GM19468 (cell line): ENCODE results near the gene XXYLT1.

ENCODE experiments used
- ATAC-seq: cut with Tn5 transposase; IDR thresholded peaks from one replicate; pipeline ENCODE4 v1.9.1; 2021; ENCODE audit warnings: mild to moderate bottlenecking, moderate library complexity, moderate number of reproducible peaks; ENCODE audit not compliant: unreplicated experiment; ENCODE audit errors: extremely low read depth

XXYLT1 gene

DNA sequence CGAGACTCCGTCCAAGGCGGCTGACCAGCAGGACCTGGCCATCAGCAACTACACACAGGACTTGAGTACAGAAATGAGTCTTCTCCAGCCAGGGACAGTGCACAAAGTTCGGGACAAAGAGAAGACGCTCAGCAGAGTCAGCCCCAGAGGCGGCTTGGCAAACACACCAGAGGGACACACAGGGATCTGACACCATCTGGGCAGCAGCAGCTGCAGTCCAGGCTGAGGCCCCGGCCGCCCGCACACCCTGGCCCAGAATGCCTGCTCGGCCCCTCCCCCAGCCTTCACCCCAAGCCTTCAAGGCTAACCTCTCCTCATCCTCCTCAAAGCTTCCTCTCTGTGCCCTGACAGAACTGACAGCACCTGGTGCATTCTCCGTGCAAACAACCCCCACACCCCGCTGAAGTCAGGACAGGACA, 61.1 kb downstream of the XXYLT1 start:
- ATAC-seq = no peak

DNA sequence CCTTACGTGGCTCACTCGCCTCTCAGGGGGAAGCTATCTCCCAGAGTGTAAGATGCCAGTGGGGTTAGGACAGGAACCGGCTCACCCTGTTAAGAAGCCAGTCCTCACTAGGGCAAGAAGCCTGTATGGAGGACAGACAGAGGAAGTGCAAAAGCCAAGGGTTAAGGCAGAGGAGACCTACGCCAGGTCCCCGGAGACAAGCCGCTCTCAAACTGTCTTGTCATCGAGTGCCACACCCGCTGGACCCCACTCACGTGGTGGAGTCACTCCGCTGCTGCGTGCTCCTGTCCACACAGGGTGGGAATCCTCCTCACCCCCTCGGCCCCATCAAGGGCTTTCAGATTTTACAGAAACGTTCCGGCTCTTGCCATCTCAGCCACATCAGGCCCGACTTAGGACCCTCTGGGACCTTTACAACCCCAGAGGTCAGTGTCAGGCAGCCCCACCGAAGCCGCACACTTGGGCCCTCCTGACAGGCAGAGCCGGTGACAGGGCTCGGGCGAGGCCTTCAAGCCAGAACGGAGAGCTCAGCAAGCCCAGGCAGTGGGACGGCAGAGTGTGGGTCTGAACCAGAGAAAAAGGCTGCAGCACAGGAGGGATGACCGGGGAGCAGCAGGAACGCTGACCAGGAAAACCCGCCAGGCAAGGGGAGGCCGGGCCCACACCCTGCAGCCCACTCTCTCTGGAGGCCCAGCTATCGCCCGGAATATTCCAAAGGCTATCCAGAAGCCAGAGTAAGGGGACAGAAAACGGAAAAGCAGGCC, 61.7 kb downstream of the XXYLT1 start:
- ATAC-seq = no peak

DNA sequence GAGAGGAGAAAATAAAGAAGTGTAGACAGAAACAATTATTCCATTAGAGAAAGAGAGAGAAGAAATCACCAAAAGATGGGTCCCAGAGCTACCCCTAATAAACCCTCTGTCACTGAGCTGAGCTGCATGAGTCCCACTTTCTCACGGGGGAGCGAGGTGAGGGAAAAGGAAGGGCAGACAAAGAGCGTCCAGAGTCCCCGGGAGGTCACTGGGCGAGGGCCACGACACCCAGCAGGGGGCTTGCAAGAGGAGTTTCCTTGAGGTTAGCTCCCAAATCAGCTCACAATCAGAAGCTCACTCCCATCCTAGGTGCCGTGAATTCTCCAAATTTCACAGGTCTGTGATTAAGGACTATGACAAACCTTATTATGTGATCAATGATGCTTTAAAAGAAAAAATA, 62.3 kb downstream of the XXYLT1 start:
- ATAC-seq = no peak

DNA sequence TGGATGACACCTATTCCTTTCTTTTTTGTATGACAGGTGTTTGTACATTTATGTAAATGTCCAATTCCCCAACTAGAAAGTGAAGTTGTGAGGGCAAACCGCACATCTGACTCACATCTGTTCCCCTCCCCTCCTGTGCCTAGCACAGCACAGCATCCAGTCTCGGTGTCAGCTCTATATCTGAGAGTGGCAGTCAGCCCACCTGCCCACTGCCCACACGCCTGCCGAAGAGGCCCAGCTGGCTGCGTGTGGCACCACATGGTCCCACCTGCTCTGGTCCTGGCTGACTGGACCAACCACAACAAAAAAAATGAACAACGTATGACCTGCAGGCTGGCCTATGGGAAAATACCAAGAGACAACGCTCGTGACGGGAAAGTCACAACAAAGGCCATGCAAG, 62.8 kb downstream of the XXYLT1 start:
- peak; percentile 74 for ATAC-seq

DNA sequence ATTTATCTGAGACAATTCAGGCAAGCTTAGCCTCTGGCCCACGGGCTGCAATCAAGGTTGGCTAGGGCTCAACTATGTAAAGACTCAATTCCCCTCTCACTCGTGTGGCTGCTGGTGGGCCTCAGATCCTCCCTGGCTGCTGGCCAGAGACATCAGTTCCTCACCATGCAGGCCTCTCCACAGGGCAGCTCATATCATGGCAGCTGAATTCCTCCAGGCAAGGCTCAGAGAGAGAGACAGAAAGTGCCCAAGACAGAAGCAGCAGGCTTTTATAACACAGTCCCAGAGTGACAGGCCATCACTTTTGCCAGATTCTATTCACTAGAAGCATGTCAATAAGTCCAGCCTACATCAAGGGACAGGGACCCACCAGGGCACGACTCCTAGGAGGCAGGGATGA, 63.2 kb downstream of the XXYLT1 start:
- no peak for ATAC-seq

DNA sequence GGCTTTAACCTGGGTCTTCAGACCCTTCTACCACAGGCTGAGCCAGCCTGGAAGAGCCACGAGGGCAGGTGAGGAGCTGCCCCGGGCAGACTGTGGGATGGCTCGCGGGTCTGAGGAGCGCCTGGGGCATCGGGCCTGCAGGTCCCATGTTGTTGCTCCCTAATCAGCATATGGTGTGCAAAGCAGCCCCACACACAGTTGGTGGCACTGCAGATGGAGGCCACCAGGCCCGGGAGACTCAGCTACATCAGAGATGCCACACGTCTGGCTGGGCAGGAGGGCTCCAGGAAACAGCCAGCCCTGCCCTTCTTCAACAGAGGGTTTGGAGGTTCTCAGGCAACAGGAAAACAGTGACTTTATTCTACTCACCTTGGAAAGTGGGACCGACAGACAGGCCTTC, 63.9 kb downstream of the XXYLT1 start:
- no peak for ATAC-seq

DNA sequence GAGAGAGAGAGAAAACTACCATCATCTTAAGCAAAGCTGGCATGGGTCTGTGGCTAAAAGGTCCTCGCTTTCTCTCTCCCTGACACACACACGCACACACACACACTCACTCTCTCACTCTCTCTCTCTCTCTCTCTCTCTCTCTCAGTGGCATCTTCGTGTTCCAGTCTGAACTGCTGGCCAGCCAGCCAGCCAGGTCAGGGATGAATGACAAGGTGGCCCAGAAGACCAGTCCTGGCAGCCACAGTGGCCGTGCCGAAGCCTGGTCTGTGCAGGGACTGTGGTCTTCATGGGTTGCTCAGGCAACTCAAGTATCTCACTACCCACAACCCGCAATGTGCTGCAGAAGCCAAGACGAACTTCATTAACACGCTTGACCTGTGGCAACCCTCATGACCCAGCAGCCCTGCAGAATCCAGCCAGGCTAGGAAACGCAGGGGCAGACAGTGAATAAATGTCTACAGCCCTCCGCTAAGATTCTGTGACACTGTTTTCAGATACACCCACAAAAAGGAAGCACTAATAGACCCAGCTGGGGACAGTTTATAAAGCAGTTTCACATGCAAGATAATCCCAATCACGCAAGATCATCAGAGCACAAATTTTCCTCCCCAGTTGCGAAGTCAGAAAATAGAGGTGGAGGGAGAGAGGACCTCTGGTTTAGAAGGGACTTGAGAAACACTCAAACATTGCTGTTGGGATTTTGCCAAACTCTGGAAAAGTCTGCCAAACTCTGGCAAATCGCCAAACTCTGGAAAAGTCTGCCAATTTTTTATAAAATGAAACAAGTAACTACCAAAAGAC, 66.4 kb downstream of the XXYLT1 start:
- ATAC-seq = no peak

DNA sequence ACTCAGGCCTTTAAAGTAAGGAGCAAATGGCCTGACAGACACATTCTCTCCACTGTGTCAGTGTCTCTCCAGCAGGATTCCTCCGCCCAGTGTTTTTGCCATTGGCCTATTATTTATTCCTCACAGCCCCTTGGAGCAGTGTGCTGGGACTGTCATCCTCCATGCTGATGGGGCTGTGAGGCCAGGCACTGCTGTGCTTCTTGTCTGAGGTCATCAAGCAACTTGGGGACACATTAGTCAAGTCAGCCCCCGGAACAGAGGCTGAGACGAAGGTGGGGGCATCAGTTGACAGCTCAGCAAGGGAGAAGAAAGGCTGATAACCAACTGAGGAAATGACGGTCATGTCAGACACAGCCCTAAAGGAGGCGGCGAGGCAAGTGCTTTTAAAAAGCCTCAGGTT, 67.4 kb downstream of the XXYLT1 start:
- ATAC-seq = no peak

DNA sequence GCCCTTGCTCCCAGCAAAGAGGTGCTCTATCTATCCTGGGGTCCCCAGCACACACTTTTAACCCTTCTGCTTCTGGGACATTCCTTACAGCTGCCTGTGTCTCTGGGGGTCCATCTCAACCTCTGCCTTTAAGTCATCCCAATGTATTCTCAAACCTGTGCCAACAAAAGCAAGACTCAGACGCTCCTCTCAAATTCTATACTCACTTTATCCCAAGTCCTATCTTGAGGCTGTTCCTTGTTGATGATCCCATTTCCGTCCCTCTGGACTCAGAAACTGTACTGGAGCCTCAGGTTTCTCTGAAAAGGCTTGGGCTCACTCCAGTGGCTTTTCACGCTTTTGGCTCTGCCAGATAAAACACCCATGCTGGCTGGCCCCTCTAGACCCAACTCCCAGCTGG, 69.7 kb downstream of the XXYLT1 start:
- no peak for ATAC-seq

DNA sequence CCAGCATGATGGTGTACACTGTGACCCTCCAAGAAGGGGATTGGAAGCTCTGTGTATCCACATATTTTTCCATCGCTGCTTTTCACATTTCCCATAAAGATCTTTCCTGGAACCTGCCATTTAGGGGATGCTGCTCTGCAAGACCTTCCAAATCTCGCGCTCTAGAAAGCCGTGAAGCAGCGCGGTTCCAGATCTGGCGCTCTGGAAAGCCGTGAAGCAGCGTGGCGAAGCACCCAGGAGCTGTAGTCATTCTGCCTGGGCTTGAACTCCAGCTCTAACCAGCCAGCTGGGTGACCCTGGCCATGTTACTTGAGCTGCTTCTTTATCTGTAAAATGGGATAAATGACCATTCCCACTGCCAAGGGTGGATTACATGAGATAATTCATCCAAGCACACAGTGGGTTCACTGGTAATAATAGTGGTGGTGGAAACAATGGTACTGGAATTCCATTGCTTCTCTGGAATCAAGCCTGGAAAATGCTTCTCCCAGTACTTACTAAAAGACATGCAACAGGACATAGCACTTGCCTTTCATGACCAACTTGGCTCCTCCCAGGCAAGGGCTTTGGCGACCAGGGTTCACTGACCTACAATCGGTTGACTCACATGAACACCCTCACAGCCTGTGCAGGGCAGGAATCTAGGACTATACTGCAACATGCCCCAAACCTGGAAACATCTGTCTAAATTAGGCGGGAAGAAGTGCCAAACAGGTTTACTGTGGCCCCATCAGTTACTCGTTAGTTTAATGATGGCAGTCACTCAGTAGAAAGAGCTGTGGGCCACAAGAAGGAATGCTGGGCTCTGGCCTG, 70.7 kb downstream of the XXYLT1 start:
- ATAC-seq = no peak

DNA sequence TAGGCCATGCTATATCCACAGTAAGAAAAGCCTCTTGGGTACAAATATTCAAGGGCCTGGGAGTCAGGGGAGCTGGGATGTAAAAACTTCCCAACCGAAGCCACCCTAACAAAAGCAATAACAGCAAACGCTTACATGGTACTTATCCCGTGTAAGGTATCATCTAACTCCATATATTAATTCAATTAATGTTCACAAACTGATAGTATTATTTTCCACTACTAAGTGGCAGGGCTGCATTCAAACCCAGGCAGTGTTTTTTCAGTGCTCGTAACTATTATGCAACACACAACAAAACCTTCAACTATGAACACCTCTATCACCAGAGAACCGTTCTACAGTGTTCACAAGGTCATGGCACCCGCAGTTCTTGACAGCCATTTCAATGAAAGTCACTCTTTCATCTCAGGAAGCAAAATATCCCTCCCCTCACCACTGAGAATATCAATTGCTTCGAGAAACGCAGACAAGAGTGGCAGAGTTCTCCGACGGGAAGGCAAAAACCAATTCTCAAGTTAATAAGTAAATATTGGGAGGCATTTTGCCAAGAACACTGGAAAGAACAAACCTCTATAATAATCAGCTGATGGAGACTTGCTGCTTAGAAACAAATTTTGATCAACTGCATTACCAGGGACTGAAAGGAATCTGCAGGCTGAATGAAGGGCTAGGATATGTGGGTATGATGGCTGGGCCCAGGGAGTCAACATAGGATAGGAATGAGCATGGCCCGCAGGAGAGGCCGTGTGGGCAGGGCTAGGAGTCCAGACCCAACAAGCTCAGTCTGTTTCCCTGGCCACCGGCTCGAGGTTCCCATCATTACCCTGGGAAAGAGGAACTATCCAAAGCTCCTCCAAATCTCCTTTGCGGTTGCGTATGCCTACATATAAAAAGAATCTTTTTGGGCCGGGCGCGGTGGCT, 72.3 kb downstream of the XXYLT1 start:
- ATAC-seq = no peak

DNA sequence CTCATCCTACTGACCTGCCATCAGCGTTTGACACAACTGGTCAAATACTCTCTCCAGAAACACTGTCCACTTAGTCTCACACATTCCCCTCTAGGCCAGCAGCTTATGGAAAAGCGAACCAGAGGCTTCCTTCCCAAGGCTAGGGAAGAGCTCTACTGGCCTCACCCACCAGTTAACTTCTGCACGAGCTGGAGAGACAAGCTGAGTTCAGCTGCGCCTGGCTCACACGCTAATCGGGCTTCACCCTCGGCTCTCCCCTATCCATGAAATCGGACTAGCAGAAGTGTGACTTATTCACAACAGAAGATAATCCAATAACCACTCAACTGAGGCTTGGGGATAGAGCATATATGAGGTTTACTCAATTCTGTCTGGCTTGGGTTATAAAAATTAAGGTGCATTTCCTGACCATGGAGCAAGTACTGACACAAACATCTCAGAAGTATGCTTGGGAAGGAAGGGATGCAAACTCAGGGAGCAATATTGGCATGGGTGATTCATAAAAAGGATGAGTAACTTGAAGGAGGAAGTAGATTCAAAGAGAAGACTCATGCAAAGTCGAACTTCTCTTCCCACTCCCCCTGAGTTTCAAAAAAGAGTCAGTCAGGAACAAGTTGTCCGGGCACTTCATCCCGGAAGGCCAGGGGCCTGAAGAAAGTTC, 73.1 kb downstream of the XXYLT1 start:
- no peak for ATAC-seq

DNA sequence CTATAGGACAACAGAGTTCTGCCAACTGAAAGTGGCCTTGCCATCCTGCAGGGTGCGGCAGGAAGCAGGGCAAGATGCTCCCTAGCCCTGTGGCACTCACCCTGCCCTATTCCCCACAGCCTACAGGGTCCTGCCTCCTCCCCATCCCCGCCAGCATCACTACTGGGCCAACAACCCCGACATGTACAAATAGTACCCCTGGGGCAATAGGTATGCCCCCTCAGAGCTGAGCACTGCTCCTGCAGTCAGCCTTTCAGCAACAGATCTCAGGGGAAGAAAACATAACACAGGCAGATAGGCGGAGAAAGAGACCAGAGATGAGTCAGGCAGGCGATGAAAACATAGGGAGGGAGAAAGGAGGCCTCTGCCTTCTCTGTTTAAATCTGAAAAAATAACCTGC, 74.7 kb downstream of the XXYLT1 start:
- ATAC-seq = no peak

DNA sequence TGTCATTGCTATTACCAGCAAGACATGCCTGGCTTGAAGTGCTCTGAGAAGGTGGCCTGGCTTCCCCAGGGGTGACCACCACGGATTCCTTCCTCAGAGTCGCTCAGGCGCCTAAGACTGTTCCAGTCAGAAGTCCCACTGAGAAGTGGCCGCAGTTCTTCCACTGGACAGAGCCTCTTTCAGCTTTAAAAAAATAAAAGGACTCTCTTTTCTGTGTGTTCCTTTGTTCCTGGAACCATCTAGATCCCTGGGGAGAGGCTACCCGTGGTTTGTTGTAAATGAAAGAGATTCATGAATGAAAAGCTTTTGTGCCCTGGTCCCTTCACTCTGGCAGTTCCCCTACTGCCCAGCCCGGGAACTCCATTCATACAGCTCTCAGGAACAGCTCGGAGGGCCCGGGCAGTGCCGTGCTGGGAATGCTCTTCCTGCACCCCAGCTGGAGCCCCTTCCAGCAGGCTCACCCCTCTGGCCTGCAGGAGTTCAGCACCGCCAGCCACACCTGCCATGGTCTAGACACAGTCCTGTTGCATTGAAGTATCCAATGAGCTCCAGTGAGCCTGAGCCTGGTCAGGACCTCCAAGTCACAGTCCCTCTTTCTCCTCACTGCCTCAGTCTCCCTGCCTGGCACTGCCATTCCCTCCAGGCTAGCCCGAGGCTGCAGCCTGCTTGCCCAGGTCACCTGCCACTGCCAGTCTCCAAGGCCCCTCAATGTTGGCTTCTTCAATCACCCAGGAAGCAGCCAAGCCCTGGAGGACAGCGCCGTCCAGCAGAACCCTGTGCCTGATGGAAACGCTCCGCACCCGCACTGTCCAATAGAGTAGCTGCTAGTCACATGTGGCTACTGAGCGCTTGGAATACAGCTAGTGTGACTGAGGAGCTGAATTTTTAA, 75.4 kb downstream of the XXYLT1 start:
- no peak for ATAC-seq

DNA sequence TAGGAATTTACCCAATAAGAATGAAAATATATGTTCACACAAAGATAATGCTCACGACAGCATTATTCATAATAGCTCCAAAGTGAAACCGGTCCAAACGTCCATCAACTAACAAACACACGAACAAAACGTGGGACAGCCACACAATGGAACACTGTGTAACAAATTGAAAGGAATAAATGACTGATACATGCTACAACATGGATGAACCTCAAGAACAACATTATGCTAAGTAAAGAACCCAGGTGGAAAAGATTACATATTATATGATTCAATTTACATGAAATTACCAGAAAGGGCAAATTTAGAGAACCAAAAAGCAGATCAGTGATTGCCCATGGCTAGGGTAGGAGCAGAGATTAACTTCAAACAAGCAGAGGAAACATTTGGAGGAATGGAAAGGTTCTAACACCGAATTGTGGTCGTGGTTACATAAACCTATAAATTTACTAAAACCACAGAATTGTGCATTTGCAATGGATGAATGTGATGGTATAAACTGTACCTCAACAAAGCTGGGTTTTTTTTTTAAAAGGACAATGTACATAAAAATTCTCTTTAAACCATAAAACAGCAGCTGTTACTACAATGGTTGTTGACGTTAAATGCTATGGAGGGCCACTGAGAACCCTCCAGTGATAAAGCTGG, 76.3 kb downstream of the XXYLT1 start:
- no peak for ATAC-seq

DNA sequence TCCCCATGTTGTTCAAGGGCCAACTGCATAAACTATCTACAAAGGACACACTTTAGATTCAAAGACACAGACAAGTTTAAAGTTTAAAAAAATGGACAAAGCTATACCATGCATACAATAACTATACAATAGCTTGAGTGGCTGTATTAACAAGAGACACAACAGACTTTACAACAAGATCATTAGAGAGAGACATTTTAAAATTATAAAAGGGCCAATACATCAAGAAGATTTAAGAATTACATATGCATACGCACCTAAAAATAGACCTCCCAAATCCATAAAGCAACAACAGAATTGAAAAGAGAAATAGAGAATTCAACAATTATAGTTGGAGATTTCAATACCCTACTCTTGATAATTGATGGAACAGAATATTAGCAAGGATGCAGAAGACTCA, 79.4 kb downstream of the XXYLT1 start:
- ATAC-seq = no peak

DNA sequence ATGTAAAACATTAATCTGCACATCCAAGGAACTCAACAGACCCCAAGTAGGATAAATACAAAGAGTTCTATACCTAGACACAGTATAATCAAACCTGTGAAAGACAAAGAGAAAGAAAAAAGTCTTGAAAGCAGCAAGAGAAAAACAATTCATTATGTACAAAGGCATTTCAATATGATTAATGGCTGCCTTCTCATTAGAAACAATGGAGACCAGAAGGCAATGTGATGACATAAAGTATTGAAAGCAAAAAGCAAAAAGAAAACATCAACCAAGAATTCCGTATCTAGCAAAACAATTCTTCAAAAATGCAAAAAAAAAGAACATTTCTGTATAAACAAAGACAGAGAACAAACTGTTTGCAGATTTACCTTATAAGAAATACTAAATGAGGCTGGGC, 81.1 kb downstream of the XXYLT1 start:
- ATAC-seq = no peak

DNA sequence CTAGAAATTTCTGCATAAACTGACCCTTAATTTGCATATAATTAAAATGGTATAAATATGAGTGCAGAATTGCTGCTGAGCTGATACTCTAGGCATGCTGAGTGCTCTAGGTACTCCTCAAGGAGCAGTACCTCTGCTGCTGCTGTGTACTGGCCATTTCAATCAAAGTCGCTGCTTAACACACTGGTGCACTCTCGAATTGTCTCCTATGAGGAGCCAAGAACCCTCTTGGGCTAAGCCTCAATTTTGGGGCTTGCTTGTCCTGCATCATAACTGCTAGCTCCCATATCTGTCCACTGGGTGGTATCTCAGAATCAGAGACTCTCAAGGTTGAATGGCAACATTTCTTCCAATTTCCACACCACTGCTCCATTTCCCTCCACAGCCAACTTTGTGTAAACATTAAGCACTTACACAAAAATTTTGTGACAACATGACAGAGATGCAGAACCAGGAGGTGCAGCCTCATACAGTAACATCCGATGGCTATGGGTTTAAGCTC, 82.5 kb downstream of the XXYLT1 start:
- ATAC-seq = no peak
